GM12874 (cell line): Measurements from ENCODE around the gene AAK1.

ENCODE experiments used
- TF ChIP-seq, protein P1 (sequence below): IDR thresholded peaks from 2 replicates; pipeline ENCODE4 v1.5.1; 2011; ENCODE audit warnings: low read depth, mild to moderate bottlenecking, control low read depth, low read length, moderate library complexity; ENCODE audit not compliant: insufficient read depth

AAK1 gene

DNA sequence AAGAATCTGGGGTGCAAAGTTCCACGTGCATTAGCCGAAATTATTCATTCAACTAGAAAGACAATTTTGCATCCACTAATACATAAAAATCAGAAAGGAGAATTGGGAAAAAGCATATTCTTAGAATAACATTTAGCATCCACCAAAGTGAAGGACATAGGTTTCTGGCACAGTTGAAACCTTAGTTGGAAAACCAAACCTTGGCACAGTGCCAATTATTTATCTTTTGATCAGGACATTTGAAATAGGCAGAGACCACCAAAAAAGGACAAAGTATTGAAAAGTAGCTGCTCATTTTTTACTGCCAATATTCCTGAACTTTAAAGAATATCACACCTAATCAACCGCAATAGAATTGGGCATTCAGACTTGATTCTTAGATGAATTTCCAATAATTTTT lies 180.8 kb downstream of the AAK1 start:
- TF ChIP-seq, protein P1, sequence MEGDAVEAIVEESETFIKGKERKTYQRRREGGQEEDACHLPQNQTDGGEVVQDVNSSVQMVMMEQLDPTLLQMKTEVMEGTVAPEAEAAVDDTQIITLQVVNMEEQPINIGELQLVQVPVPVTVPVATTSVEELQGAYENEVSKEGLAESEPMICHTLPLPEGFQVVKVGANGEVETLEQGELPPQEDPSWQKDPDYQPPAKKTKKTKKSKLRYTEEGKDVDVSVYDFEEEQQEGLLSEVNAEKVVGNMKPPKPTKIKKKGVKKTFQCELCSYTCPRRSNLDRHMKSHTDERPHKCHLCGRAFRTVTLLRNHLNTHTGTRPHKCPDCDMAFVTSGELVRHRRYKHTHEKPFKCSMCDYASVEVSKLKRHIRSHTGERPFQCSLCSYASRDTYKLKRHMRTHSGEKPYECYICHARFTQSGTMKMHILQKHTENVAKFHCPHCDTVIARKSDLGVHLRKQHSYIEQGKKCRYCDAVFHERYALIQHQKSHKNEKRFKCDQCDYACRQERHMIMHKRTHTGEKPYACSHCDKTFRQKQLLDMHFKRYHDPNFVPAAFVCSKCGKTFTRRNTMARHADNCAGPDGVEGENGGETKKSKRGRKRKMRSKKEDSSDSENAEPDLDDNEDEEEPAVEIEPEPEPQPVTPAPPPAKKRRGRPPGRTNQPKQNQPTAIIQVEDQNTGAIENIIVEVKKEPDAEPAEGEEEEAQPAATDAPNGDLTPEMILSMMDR: no peak

DNA sequence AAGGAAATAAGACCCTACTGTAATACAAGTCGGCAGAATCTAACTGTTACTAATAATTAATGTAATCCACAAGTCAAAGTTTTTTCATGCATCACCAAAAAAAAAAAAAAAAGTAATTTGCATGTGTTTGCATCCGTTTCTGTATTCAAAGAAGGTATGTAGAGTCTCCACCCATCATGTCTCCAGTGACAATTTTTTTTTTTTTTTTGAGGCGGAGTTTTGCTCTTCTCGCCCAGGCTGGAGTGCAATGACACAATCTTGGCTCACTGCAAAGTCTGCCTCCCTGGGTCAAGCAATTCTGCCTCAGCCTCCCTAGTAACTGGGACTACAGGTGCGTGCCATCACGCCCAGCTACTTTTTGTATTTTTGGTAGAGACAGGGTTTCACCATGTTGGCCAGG lies 182.1 kb downstream of the AAK1 start:
- TF ChIP-seq, protein P1: no peak

DNA sequence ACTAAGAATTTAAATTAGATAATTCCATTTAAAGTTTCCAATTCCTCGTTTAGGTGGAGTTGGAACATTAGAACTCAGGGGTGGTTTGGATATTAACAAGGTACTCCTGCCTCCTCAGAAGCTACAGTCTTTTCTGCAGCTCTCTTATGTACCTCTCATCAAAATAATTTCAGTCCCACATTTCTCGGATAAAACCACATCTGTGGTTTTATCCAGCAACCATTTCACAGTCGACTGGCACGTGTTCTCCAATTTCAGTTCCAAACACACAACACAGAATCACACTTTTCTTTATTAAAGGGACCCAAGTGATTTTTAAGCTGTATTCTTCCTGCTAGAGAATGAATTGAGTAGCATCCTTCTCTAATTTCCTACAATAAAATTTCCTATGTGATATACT lies 183.6 kb downstream of the AAK1 start:
- TF ChIP-seq, protein P1: no peak

DNA sequence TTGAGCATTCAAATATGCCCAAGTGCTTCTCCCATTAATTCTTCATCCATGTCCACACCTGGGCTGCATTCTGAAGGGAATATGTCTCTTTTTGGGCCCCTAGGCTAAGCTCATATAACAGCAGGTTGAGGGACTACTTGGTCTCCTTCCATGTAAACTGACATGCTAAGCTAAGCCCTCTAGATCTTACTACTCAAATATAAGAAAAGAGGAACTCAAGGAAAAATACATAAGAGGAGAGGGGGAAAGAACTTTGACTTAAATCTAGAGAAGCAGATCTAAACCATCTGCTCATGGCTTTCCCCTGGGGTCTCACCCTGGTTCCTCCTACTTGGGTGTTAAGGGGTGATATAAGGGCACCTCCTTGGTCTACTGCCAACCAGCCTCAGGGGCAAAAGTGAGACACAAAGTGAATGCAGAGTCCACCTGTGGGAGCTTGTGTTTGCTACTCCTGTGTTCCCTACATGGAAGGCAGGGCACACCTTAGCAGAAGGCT lies 186.5 kb downstream of the AAK1 start:
- TF ChIP-seq, protein P1: no peak

DNA sequence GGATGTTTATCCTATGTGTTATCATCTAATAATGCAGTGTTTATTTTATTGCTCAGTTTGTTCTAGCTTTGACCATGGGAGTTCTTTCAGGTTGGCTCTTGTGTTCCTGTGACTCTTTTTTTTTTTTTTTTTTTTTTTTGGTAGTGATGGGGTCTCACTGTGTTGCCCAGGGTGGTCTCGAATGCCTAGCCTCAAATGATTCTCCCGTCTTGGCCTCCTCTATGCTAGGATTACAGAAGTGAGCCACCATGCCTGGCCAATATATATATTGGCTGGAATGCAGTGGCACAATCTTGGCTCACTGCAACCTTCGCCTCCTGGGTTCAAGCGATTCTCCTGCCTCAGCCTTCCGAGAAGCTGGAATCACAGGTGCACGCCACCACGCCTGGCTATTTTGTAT lies 187.4 kb downstream of the AAK1 start:
- TF ChIP-seq, protein P1: no peak

DNA sequence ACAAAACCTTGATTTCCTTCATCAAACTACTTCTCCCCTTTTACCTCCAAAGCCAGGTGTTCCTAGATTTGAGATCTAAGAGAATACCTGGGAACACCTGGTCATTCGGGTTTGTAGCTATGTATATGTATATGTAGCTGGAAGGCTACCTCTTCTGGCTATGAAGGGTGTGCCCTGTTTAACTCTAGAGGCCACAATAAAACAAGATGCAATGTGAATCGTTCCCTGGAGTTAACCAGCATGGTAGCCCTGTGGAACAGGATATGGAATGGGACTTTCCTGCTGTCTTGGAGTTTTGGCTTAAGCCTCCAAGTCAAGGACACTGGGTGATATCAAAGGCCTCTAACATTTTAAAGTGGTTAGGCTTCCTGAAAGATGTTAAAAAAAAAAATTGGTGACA lies 188.6 kb downstream of the AAK1 start:
- TF ChIP-seq, protein P1: no peak

DNA sequence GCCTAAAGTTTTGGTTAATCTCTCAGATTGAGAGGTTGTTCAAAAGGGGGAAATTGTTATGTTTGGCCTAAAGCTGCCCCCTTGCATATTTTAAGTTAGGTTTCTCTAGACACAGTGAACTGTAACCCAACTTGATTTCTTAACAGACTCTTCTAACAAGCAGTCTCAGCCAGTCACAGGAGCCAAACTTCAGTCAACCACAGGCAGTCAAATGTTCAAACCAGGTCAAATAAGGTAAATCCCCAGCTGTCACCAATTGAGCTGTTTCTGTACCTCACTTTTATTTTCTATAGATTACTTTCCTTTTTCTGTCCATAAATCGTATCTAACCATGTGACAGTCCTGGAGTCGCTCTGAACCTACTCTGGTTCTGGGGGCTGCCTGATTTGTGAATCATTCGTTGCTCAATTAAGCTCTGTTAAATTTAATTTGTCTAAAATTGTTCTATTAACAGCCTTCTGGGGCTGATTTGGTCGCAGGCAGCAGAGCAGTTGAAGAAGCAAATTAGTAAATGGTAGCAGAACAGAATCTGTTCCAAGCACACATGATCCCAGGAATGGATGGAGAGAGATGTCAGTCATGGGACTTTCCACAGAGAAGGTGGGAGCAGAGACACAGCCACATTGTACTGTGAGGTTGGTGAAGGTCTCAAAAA lies 189.9 kb downstream of the AAK1 start:
- TF ChIP-seq, protein P1: no peak
